NCI-H748 treated with DMSO at 0.1 percent for 48 hours (cell line): ENCODE results near the gene TSPAN10.
"Not testable (repeated sequence)": the region's sequence is repeated elsewhere in the genome, so short reads cannot be mapped to it uniquely, and the experiment has no call there.

Experiments
- DNase-seq: peaks from one replicate; lab custom pipeline; 2025; lab: John Stamatoyannopoulos, UW

The TSPAN10 gene

DNA sequence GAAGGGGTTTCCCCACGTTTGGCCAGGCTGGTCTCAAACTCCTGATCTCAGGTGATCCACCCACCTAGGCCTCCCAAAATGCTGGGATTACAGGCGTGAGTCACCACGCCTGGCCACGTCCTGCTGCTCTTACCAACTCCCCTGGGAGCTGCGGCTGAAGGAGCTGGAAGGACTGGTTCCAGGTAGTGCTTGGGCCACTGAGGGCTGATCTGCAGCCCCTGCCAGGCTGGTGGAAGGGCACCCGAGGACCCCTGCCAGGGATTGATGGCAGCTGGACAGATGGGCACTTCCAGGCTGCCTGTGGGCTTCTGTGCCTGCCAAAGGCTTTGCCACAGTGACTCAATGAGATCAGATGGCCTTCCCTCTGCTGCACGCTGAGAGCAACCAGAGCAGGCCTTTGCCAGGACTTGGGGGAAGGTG, 27.1 kb downstream of the TSPAN10 start:
- no peak for DNase-seq

GRCh38 chr17:81665205-81666091, 28.5 kb downstream of the TSPAN10 start:
- DNase-seq: no peak

- no peak for DNase-seq
Observed at GRCh38 chr17:81666092-81666341, 29.0 kb downstream of the TSPAN10 start.

- peak; percentile 80 for DNase-seq
Observed at GRCh38 chr17:81666342-81667191, 29.6 kb downstream of the TSPAN10 start, which contains the start of the genes CCDC137 and OXLD1. Gene CCDC137, plus strand, starts transcription at chr17:81666737. Its CDS starts 30 bp downstream, at chr17:81666767. Gene OXLD1, minus strand, starts transcription at chr17:81666605. Its CDS starts 28 bp downstream, at chr17:81666577.

DNA sequence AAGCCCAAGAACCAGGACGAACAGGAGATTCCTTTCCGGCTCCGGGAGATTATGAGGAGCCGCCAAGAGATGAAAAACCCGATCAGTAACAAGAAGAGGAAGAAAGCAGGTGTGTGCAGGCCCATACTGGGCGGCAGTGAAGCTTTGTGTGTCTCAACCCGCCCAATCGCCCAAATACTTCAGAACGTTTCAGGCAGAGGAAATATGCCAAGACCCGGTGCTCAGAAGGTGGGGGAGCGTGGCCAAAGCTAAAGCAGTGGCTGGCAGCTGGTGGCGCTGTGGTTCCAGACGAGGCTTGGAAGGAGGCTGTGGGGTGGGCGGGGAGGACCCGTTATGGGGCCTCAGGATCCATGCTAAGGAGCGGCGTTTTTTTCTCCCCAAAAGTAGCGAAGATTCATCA, 30.8 kb downstream of the TSPAN10 start:
- DNase-seq: no peak

DNA sequence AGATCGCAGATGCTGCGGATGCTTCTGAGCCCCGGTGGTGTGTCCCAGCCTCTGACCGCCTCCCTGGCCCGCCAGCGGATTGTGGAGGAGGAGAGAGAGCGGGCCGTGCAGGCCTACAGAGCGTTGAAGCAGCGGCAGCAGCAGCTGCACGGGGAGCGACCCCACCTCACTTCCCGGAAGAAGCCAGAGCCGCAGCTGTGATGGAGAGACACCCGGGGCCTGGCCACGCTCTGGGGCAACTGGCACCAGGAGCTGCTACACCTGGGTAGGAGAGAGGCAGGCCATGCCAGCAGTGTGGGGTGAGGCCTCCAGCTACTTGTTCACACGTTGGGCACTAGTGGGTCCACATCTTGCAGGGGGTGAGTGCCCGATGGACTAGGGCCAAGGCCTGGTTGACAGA, 35.5 kb downstream of the TSPAN10 start:
- no peak for DNase-seq

DNA sequence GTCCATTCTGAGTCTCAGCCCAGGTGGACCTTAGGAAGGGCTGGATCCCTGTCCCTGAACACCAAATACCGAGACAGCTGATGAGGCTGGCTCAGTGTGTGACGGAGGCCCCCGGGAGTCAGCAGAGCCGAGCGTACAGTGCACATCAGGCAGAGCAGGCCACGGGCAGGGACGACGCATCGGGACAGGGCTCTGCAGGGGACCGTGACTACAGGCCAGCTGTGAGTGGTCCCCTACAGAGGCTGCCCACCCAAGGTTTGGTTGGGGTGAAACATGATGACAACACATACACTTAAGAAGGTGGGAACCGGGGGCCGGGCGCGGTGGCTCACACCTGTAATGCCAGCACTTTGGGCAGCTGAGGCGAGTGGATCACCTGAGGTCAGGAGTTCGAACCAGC, 36.0 kb downstream of the TSPAN10 start:
- DNase-seq: no peak

DNA sequence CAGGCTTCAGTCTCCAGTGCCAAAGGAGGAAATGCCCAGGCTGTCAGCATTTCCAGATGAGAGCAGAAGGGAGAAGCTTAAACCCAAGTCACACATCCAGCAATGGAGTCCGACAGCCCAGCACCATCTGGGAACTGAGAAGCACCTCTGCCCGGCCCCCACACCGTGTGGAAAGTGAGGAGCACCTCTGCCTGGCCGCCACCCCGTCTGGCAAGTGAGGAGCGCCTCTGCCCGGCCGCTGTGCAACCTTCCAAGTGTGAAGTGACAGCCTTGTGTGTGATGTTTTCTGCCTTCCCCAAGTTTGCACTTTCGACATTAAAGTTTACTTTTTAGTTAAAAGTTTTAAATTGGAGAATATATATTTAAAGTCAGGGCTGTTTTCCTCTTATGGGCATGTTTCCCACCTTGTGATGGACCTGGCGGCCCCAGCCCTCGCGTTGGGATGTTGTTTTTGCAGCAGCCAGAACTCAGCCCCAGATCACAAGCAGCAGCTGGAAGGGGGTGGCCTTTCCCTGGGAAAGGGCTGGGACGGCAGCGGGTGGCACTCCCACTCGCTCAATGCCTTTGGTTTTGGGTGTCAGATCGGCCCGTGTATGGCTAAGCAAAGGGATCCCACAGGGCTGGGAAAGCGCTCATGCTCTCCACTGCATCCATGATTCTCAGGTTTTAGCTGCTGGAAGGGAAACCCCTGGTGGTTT, 36.7 kb downstream of the TSPAN10 start:
- no peak for DNase-seq

GRCh38 chr17:81675515-81676221, 38.7 kb downstream of the TSPAN10 start:
- DNase-seq: not testable (repeated sequence)

- DNase-seq: no peak
Observed at GRCh38 chr17:81676906-81677305, 39.9 kb downstream of the TSPAN10 start.

GRCh38 chr17:81680150-81680549, 43.2 kb downstream of the TSPAN10 start:
- DNase-seq: no peak

DNA sequence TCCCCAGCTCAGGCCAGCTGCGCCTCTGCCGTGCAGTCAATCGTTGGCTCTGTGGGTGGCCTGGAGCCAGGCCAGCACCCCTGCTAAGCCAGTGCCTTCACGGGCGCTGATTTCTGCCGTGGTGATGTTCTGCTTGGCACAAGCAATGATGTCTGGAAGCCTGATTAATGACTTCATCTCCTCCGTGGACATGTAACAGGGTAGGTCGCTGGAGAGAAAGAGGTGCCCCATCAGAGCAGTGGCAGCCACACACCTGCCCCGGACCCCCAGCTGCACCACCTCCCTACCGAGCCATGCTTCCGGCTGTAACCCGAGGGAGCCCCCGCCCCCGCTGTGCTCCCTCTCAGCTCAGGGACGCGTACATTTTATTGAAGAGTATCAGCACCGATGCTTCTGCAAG, 44.7 kb downstream of the TSPAN10 start:
- no peak for DNase-seq

DNA sequence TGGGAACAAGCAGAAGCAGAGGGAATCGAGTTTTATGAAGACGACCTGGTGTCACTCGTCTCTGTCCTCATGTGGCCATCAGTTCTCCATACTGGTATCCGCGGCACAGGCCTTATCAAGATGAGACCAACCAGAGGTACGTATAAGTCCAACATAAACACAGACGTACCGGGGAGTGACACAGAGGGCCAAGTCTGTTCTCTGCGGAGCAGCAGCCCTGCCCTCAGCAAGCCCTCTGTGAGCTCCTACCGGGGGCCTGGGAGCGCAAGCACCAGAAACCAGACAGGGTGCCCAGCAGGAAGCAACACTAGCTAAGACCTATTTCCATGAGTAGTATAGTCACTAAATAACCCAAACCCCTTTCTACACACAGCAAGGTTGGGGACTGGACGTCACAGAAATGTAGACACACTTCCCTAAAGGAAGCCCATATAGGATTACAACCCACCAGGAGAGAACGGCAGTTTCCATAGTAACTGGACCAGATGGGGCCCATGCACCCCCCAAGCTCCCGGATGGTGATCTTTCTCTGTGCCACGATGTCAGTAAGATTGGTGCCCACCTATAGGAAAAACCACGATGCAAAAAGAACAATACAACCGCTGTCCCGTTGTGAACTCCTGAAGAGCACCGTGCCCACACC, 45.7 kb downstream of the TSPAN10 start:
- DNase-seq: no peak

- no peak for DNase-seq
Observed at GRCh38 chr17:81683208-81683583, 46.2 kb downstream of the TSPAN10 start.

GRCh38 chr17:81683584-81684441, 46.8 kb downstream of the TSPAN10 start, which contains the start of the genes ARL16 and HGS:
Gene ARL16, minus strand, starts transcription at chr17:81683797. Its CDS starts 44 bp downstream, at chr17:81683753.
Gene HGS, plus strand, starts transcription at chr17:81684011. Its CDS starts 56 bp downstream, at chr17:81684067.
- peak; percentile 95 for DNase-seq

DNA sequence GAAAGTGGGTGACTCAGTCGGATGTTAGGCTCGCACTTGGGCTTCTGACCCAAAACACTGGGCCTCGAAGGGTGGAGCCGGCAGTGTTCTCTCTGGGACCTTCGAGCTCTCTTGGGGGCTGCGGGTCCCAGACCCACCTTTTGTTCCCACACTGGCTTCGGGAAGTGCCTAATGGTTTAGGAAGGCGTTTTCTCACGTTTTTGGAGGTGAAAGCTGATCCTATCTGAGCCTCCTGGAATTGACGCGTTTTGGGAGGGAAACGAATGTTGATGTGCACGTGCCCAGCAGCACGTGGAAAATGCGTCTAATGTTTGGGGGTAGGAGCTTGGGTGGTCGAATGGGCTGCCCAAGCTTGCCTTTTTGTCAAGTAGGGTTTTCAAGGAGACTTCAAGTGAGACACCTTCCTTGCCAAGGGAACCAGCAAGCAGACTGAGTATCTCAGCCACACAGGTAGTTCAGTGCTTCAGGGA, 47.5 kb downstream of the TSPAN10 start:
- no peak for DNase-seq

GRCh38 chr17:81685108-81685507, 48.1 kb downstream of the TSPAN10 start:
- DNase-seq: no peak

- DNase-seq: no peak
Observed at GRCh38 chr17:81686614-81687013, 49.6 kb downstream of the TSPAN10 start.

GRCh38 chr17:81687770-81688541, 51.0 kb downstream of the TSPAN10 start:
- DNase-seq: no peak
